Measurements from ENCODE around the gene ZNF668. TPM values are rescaled to one million over a fixed set of nuclear protein-coding genes. Genes with fewer than 3 reads are reported as not detected.
"Not testable (repeated sequence)": the region's sequence is repeated elsewhere in the genome, so short reads cannot be mapped to it uniquely, and the experiment has no call there.

ZNF668 gene
- total RNA-seq, 1 donor from 2014 or later, result 5.9 TPM

GRCh38 chr16:31031276-31031675, 42.8 kb downstream of the ZNF668 start:
- intact Hi-C loops (cut with DNase I), result loop anchor here (5.0 kb wide), 1 partner anchor 41 kb away; the partner anchor contains the start of genes ZNF646 and ZNF668
- no peak for DNase-seq (ENCODE audit: low spot score)

GRCh38 chr16:31029272-31029671, 44.8 kb downstream of the ZNF668 start:
- no peak for DNase-seq (ENCODE audit: low spot score)
- intact Hi-C loops (cut with DNase I), result no loop called here

- DNase-seq (ENCODE audit: low spot score), result no peak
Observed at GRCh38 chr16:31025339-31025738, 48.7 kb downstream of the ZNF668 start.

GRCh38 chr16:31023627-31024226, 50.3 kb downstream of the ZNF668 start:
- intact Hi-C loops (cut with DNase I), result loop anchor here (2.0 kb wide), 1 partner anchor 19 kb away; no protein-coding TSS in a partner anchor
- no peak for DNase-seq (ENCODE audit: low spot score)

More at GRCh38 chr16:31025339-31025738, 48.7 kb downstream of the ZNF668 start:
- intact Hi-C loops (cut with DNase I), result no loop called here

GRCh38 chr16:31023252-31023602, 50.8 kb downstream of the ZNF668 start:
- intact Hi-C loops (cut with DNase I), result loop anchor here (2.0 kb wide), 1 partner anchor 20 kb away; no protein-coding TSS in a partner anchor
- DNase-seq (ENCODE audit: low spot score), result no peak

GRCh38 chr16:31022544-31023251, 51.3 kb downstream of the ZNF668 start:
- no peak for DNase-seq (ENCODE audit: low spot score)
- intact Hi-C loops (cut with DNase I), result loop anchor here (2.0 kb wide), 1 partner anchor 20 kb away; no protein-coding TSS in a partner anchor

GRCh38 chr16:31020536-31020935, 53.5 kb downstream of the ZNF668 start:
- intact Hi-C loops (cut with DNase I), result no loop called here
- no peak for DNase-seq (ENCODE audit: low spot score)

- DNase-seq (ENCODE audit: low spot score); intact Hi-C loops (cut with DNase I): not testable (repeated sequence)
Observed at GRCh38 chr16:31017756-31018155, 56.3 kb downstream of the ZNF668 start.

GRCh38 chr16:31016018-31016417, 58.0 kb downstream of the ZNF668 start:
- intact Hi-C loops (cut with DNase I), result no loop called here
- no peak for DNase-seq (ENCODE audit: low spot score)

- intact Hi-C loops (cut with DNase I), result not testable (repeated sequence)
Observed at GRCh38 chr16:31013292-31013691, 60.7 kb downstream of the ZNF668 start.

GRCh38 chr16:31011815-31012214, 62.2 kb downstream of the ZNF668 start:
- DNase-seq (ENCODE audit: low spot score); intact Hi-C loops (cut with DNase I): not testable (repeated sequence)

More at GRCh38 chr16:31013292-31013691, 60.7 kb downstream of the ZNF668 start:
- DNase-seq (ENCODE audit: low spot score), result not testable (repeated sequence)

Other genes starting within 250 kb of the ZNF668 start
- 27.6 TPM for gene BCL7C, start 180.2 kb downstream of the ZNF668 start, total RNA-seq
- gene CTF1, start 177.6 kb downstream of the ZNF668 start, total RNA-seq, result 17.7 TPM
- gene FBXL19, start 150.7 kb downstream of the ZNF668 start, total RNA-seq, result 8.0 TPM
- gene ORAI3, start 125.2 kb downstream of the ZNF668 start, total RNA-seq, result 9.5 TPM
- gene SETD1A, start 116.5 kb downstream of the ZNF668 start, total RNA-seq, result 9.6 TPM
- gene HSD3B7, start 89.0 kb downstream of the ZNF668 start, total RNA-seq, result 5.4 TPM
- gene STX1B, start 63.6 kb downstream of the ZNF668 start, total RNA-seq, result 1.6 TPM
- 41.1 TPM for gene STX4, start 40.7 kb downstream of the ZNF668 start, total RNA-seq
- gene ZNF646, start 182 bp upstream of the ZNF668 start, total RNA-seq, result 9.6 TPM
- gene PRSS53, start 14.7 kb upstream of the ZNF668 start, total RNA-seq, result 0.59 TPM
- 42.1 TPM for gene VKORC1, start 20.6 kb upstream of the ZNF668 start, total RNA-seq
- 56.4 TPM for gene BCKDK, start 34.1 kb upstream of the ZNF668 start, total RNA-seq
- gene KAT8, start 43.4 kb upstream of the ZNF668 start, total RNA-seq, result 56.5 TPM
- gene PRSS8, start 61.5 kb upstream of the ZNF668 start, total RNA-seq, result not detected
- 1.1 TPM for gene PRSS36, start 75.8 kb upstream of the ZNF668 start, total RNA-seq
- gene FUS, start 105.9 kb upstream of the ZNF668 start, total RNA-seq, result 158 TPM
- 3.2 TPM for gene PYCARD, start 128.5 kb upstream of the ZNF668 start, total RNA-seq
- gene TRIM72, start 139.9 kb upstream of the ZNF668 start, total RNA-seq, result 2.4 TPM
- not detected for gene PYDC1, start 142.9 kb upstream of the ZNF668 start, total RNA-seq
- gene ITGAM, start 185.7 kb upstream of the ZNF668 start, total RNA-seq, result 4.8 TPM

All from cardiac septum (tissue), 1 donor.